Thyroid gland (tissue), 4 donors: ENCODE data around the gene FRMD4A. TPM values are rescaled to one million over a fixed set of nuclear protein-coding genes. Genes with fewer than 3 reads are reported as not detected.

Experiments
- DNase-seq, 2 donors: peaks; one replicate each; pipeline ENCODE4 v3.0.0-alpha.2; 2019
- H3K27ac ChIP-seq, 3 donors: fragments of 200-600 bp; sonication (generic); 1 replicate in 2 of 3; 2 replicates in 1 of 3; pipeline ENCODE4 v1.5.1; 2016 to 2019; ENCODE audit warnings: mild to moderate bottlenecking in 1 of 3, moderate library complexity in 1 of 3
- H3K27me3 ChIP-seq: fragments of 200-600 bp; sonication (generic); one replicate; pipeline ENCODE4 v1.5.1; 2019
- H3K36me3 ChIP-seq, 2 donors: fragments of 200-600 bp; sonication (generic); one replicate each; pipeline ENCODE4 v1.5.1; 2016 to 2019
- H3K4me1 ChIP-seq, 2 donors: fragments of 200-600 bp; sonication (generic); one replicate each; pipeline ENCODE4 v1.5.1; 2017 to 2019
- H3K4me3 ChIP-seq, 3 donors: fragments of 200-600 bp; sonication (generic); replicated peaks in 1 of 3; 1 replicate in 2 of 3; 2 replicates in 1 of 3; pipeline ENCODE4 v1.5.1; 2016; ENCODE audit warnings: mild to moderate bottlenecking in 1 of 3
- H3K9me3 ChIP-seq: fragments of 200-600 bp; sonication (generic); one replicate; pipeline ENCODE4 v1.5.1; 2017
- POLR2A ChIP-seq, 2 donors: fragments of 450-650 bp; IDR thresholded peaks; one replicate each; pipeline ENCODE4 v1.6.1; 2017; ENCODE audit warnings: antibody characterized with exemption in 2 of 2, mild to moderate bottlenecking in 2 of 2, moderate library complexity in 1 of 2
- WGBS, 2 donors: methylation state at CpG; one replicate each; pipeline ENCODE4 v1.1.5; 2017; 5-methylcytosine and 5-hydroxymethylcytosine counted together
- intact Hi-C: fragments of 100-400 bp; cut with DNase I; formaldehyde crosslinking; loops from one replicate; pipeline ENCODE4 v1.15.1; 2023
- total RNA-seq, 4 donors: library from RNA; depleted of rRNA; stranded (reverse); fragments of >200 nt; gene quantifications; one replicate each; pipeline ENCODE4 v1.2.3, GENCODE V29; 2016
- TF ChIP-seq, protein P1 (sequence below), 6 experiments: fragments of 200-600 bp in 3 of 6; fragments of 450-650 bp in 3 of 6; sonication (generic) in 3 of 6; IDR thresholded peaks; one replicate each; pipeline ENCODE4 v1.5.1; 2016 to 2019; ENCODE audit warnings: antibody characterized with exemption in 6 of 6, mild to moderate bottlenecking in 2 of 6, inconsistent platforms in 1 of 6, moderate library complexity in 1 of 6

The FRMD4A gene
- total RNA-seq, 4 donors from 2014 or later, result 10.6 to 18.6 (median 16.3) TPM

GRCh38 chr10:13698217-13698616, 632.5 kb downstream of the FRMD4A start:
- no peak overlapping the region for H3K4me3 ChIP-seq
- 89 to 91% methylated on average over 6 of the region's 6 CpGs for WGBS, 2 donors
- peaks cover 0 to 3% of the 10 kb centered on the region in 2 donors for H3K36me3 ChIP-seq
- intact Hi-C loops, result no loop called here
- H3K9me3 ChIP-seq, result no peaks in the 10 kb centered on the region
- H3K4me1 ChIP-seq, result no peaks in the 10 kb centered on the region
- no peak for DNase-seq
- H3K27me3 ChIP-seq, result no peaks in the 10 kb centered on the region
- H3K27ac ChIP-seq, result no peak overlapping the region
- TF ChIP-seq, protein P1, sequence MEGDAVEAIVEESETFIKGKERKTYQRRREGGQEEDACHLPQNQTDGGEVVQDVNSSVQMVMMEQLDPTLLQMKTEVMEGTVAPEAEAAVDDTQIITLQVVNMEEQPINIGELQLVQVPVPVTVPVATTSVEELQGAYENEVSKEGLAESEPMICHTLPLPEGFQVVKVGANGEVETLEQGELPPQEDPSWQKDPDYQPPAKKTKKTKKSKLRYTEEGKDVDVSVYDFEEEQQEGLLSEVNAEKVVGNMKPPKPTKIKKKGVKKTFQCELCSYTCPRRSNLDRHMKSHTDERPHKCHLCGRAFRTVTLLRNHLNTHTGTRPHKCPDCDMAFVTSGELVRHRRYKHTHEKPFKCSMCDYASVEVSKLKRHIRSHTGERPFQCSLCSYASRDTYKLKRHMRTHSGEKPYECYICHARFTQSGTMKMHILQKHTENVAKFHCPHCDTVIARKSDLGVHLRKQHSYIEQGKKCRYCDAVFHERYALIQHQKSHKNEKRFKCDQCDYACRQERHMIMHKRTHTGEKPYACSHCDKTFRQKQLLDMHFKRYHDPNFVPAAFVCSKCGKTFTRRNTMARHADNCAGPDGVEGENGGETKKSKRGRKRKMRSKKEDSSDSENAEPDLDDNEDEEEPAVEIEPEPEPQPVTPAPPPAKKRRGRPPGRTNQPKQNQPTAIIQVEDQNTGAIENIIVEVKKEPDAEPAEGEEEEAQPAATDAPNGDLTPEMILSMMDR (IDR thresholded peaks at IDR 0.05), result no peak
- no peak for TF ChIP-seq POLR2A (IDR thresholded peaks at IDR 0.05)

DNA sequence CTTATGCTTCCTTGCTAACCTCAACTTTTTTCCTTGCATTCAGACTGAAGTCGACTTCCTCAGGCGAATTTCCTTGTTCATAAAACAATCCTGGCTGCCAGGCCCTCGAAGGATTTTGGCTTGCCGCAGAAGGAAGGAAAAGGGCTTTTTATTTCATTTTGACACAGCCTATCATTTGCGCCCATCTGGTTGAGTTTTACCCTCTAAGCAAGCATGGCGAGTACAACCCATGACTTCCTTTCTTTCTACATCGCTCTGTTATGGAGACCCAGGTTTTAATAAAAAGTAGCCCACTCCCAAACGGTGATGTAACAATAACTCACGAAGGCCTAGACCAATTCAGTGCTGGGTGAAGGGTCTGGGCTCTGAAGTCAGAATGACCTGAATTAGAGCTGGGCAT, 634.7 kb downstream of the FRMD4A start:
- no peak overlapping the region for H3K4me3 ChIP-seq
- H3K36me3 ChIP-seq, result peaks cover 0 to 8% of the 10 kb centered on the region in 2 donors
- no peaks in the 10 kb centered on the region for H3K27me3 ChIP-seq
- TF ChIP-seq, protein P1 (IDR thresholded peaks at IDR 0.05), result no peak
- TF ChIP-seq POLR2A (IDR thresholded peaks at IDR 0.05), result no peak
- H3K9me3 ChIP-seq, result no peaks in the 10 kb centered on the region
- DNase-seq, result no peak
- WGBS, 2 donors, result 82 to 92% methylated on average over 9 of the region's 9 CpGs
- no peaks in the 10 kb centered on the region for H3K4me1 ChIP-seq
- intact Hi-C loops, result no loop called here
- no peak overlapping the region for H3K27ac ChIP-seq

DNA sequence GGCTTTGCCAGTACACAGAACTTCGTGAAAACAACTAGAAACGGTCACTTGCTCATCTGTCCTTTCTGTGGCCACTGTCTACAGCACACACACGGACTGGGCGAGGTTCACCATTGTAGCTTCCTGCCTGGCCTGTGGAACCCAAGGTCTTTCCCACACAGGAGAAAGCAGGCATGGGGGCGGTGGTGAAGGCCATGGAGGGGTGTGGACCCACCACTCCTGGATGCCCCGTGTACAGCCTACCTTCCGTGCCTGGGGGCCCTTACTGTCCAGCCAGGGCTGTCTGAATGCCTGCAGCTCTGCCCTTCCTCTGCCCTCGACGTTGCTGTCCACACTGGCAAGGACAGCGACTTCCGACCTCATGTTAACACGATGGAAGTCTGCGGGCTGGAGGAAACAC, 635.1 kb downstream of the FRMD4A start:
- no peak overlapping the region for H3K4me3 ChIP-seq
- DNase-seq, result no peak

GRCh38 chr10:13693783-13694700, 636.7 kb downstream of the FRMD4A start:
- H3K4me3 ChIP-seq, result no peak overlapping the region
- TF ChIP-seq, protein P1 (IDR thresholded peaks at IDR 0.05), result no peak
- TF ChIP-seq POLR2A (IDR thresholded peaks at IDR 0.05), result no peak
- intact Hi-C loops, result no loop called here
- H3K27ac ChIP-seq, result no peak overlapping the region
- 95 to 96% methylated on average over 20 to 21 of the region's 21 CpGs for WGBS, 2 donors
- no peaks in the 10 kb centered on the region for H3K9me3 ChIP-seq
- no peaks in the 10 kb centered on the region for H3K4me1 ChIP-seq
- H3K27me3 ChIP-seq, result no peaks in the 10 kb centered on the region
- no peak for DNase-seq
- peaks cover 0 to 8% of the 10 kb centered on the region in 2 donors for H3K36me3 ChIP-seq

More for the DNA sequence above, 635.1 kb downstream of the FRMD4A start:
- Histone ChIP-seq H3K9me3 (no peaks in the 10 kb centered on the region), H3K4me1 (no peaks in the 10 kb centered on the region), H3K36me3 (peaks cover 0 to 8% of the 10 kb centered on the region in 2 donors), H3K27me3 (no peaks in the 10 kb centered on the region), H3K27ac (no peak overlapping the region)
- 79 to 88% methylated on average over 13 of the region's 13 CpGs for WGBS, 2 donors
- intact Hi-C loops, result no loop called here
- no peak for TF ChIP-seq POLR2A (IDR thresholded peaks at IDR 0.05)
- TF ChIP-seq, protein P1 (IDR thresholded peaks at IDR 0.05), result no peak

DNA sequence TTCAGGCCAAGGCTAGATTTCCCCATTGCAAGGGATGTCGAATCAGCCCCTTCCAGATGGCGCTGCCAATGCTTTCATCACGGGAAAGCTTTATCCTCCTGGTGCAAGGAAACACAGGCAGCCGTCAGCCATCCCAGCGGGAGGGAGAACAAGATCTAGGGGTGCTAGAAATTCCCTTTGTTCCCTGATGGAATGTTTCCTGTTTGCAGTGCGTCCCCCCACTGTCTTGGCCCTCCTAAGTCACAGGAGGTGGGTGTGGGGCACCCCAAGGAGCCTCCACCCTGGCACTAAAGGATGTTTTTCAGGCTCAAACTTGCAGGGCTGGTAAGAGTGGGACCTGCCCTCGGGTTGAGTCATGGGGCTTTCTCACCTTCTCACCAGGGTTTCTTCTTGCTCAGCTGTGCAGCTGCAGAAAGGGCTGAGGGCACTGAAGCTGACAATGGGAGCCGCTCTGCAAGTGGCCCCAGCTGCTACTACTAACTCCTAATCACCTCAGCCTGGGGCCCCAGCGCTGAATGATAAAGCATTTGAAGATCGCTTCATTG, 640.4 kb downstream of the FRMD4A start:
- no peak overlapping the region for H3K4me3 ChIP-seq
- DNase-seq, result no peak
- peaks cover 1 to 6% of the 10 kb centered on the region in 2 donors for H3K4me1 ChIP-seq
- no peak overlapping the region for H3K27ac ChIP-seq
- no peaks in the 10 kb centered on the region for H3K9me3 ChIP-seq
- peaks cover 0 to 8% of the 10 kb centered on the region in 2 donors for H3K36me3 ChIP-seq
- no peak for TF ChIP-seq POLR2A (IDR thresholded peaks at IDR 0.05)
- TF ChIP-seq, protein P1 (IDR thresholded peaks at IDR 0.05), result no peak
- intact Hi-C loops, result no loop called here
- H3K27me3 ChIP-seq, result no peaks in the 10 kb centered on the region
- WGBS, 2 donors, result 68 to 76% methylated on average over 9 to 10 of the region's 10 CpGs
